Kasumi-1 (cell line): ENCODE measurements around the gene RFX8.
A peak's percentile ranks its signal among the peaks of the same experiment; 100 is the strongest.
"Not testable (repeated sequence)": the region's sequence is repeated elsewhere in the genome, so short reads cannot be mapped to it uniquely, and the experiment has no call there.

Source experiments
- DNase-seq, 2 experiments: peaks; one replicate each; lab custom pipeline; 2025; lab: John Stamatoyannopoulos, UW

Gene RFX8

DNA sequence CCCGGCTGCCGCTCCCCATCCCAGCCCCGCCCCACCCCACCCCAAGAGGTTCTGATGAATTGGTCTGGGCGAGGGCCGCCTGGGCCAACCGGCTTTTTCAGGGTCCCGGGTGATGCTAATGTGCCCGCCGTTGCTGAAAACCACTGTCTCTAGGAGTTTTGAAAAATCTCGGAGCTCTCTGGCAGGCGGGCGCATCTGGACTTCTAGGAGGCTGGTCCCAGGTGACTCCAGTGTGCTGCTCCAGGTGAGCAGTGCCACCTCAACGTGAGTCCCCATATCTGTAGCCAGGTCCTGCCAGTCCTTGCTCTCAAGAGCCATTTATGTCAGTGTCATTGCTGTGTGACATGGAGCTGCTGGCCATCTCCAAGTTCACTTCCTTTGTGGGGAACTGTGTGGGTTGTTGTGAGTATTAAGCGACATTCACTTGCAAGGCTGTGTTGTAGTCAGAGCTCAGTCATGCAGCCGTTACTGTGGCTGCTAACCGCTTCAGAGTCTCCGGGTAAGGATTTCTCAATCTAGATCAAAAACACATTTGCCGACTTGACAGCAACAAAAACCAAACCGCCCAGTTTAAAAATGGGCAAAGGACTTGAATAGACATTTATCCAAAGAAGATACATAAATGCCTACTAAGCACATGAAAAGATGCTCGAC lies at the start of gene RFX8:
Gene RFX8 (minus strand): TSS at position 382 of the 654 bp plus-strand sequence. CDS start 8,264 bp downstream, outside the sequence.
- DNase-seq = peak; percentile 89 to 92

DNA sequence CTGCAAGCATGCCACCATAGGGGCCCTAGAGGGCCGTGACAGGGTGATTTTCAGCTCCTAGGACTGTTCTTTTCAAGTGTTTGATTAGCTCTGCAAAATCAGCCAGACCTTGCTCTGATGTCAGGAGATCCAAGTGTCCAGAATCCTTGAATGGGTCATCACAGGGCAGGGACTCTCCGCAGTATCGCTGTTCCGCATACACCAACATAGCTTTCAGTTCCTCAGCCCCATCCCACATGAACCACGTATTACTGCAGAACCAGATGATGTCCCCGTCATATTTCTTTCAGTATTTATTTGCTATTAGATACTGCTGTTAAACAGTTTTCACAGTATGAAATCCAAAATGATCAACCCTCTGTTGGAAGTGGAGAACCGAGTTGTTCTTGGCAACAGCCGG lies 46.6 kb upstream of the RFX8 start:
- DNase-seq = no peak

DNA sequence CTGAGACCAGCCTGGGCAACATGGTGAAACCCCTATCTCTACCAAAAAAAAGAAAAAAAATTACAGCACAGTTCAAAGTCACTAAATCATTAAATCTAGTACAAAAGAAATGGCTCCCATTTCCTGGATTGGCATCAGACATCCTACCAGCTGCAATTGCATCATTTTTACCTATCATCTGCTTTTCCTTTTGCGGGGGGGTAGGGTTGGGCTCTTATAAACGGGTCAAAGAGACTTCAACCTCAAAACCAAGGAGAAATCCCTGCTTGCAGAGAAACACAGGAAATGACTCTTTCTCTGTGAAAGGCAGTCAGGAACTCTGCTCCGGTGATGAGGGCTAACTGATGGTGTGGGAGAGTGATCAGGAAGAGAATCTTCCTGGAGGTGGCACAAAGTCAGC lies 45.3 kb upstream of the RFX8 start:
- DNase-seq = peak; percentile 40 to 74

DNA sequence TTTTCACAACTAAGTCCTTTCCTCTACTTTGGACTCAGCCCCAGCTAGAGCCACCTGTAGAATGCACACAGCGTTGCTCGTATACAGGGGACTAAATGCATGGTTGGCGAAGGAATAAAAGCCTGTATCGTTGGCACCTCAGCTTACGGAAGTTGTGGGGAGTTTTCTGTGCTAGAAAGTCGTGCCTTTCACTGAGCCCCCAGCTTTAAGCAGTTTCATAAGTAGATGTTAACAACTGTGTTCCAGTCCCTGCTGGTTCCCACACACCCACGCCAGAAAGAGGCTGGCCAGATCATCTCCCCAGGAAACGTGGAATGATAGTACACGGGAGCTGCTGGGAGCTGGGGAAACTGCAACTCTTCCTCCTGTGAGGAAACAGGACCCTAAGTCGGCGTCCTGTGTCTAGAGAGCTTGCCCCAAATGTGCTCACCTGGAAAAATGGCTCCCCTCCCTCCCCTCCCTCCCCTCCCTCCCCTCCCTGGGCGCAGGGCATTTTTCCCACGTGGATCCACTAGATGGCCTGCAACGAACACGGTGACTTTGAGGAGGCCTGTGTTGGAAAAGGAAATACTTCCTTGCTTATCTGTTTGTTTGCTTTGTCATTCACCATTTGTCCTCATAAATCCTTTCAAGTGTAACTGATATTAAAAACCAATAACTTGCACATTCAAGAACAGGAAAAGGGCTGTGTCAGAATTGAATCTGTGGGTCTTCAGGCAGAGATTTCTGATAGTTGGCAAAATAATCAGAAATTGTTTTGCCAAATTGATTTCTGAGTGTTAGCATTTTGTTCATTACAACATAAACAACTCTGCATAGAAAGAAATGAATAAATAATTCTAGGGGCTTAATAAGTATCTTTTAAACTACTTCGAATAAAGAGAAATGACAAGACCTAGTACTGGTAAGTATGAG lies 43.9 kb upstream of the RFX8 start:
- peak in 1 of 2 experiments; percentile 18 for DNase-seq

DNA sequence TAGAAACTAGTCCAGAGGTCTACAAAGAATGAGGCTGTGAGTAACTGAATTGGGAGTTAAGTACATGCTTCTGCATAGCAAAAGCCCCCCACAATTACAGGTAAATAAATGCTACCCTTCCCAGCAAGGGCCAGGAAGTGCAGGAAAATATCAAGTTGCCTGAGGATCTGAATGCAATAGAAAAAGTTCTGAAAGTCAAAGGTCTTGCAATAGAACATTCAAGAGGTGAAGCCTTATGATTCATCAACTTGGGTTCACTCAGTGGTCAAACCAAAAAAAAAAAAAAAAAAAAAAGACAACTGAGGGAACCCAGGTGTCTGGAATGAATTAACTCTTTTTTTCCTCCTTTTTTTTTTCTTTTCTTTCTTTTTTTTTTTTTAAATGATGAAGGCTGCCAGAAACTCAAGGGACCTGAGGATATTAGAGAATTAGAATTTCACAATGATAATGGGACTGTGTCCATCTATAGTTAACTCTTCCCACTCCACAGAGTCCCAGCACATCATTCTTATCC lies 42.9 kb upstream of the RFX8 start:
- DNase-seq = no peak

DNA sequence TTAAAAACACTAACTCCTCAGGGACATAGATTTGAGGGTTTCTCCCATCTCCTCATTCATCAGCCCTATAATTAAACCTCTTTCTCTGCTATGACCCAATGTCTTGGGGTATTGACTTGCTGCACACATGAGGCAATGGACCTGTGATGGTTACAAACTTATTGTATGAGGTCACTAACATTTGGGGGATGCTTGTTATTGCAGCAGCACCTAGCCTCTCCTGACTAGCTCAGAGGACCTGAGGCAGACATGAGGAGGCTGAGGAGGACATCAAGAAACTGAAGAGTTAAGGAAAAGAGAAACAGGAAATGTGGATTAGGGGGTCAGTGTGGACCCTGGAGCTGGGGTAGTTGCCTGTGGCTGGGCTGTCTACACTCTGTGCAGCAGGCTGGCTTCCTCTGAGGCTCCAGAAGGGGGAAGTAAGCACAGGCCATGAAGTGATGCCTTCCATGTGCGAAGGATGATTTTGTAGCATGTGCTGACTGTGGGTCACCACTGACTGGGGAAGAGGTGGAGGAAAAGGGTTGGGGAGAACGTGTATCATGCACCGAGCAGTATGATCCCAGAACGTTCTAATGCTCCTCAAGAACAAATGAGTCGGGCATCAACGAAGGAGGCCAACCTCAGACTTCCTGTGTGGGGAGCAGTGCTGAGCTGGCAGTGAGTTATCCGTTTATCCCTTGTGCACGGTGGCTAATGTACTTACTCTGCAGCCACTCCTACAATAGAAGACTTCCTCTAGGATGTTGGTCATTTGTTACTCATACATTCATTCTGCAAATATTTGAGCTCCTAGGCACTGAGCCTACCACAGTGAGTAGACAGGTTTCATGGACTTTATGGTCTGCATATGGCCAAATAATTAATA lies 42.1 kb upstream of the RFX8 start:
- DNase-seq = peak; percentile 98 to 99

DNA sequence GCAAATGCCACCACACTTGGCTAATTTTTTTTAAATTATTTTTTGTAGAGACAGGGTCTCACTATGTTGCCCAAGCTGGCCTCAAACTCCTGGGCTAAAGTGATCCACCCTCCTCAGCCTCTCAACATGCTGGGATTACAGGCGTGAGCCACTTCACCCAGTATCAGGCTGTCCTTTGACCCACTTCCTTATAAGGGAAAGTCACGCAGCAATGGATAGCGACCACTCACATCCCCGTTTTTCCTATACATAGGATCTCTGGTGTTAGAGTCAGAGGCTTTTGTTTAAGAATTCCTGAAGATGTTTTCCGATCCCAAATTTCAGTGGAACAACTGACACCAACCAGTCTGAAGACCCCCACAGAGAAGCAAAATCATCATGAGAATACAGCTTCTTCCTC lies 41.4 kb upstream of the RFX8 start:
- no peak for DNase-seq

DNA sequence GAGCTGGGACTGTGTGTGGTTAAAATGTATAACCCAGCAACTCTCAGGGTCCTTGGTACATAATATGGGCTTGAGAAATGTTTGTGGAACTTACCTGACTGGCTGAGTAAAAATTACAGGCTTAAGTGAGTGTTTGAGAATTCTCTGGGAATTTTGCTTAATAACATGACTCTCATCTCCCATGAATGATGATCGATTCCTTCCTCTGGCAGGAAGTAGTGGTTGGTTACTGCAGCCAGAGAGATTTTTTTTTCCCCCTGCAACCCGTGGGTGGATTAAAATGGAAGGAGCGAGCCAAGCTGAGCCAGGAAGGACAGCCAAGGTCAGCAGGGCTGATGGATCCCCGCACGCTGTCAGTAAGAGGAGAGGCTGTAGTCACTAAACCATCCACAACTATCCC lies 40.6 kb upstream of the RFX8 start:
- DNase-seq = no peak

DNA sequence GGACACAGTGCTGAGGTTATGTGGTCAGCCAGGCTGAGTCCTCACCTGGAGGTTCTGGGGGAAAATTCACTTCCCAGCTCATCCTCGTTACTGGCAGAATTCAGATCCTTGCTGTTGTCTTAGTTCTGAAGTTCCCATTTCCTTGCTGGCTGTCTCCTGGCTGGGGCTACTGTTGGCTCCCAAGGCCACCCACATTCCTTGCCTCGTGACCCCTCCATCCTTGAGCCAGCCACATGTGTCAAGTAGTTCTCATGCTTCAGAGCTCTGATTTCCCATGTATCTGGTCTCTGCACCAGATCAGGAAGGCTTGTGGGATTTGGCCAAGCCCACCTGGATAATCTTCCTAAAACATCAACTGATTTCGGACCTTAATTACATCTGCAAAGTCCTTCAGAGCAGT lies 38.1 kb upstream of the RFX8 start:
- no peak for DNase-seq

DNA sequence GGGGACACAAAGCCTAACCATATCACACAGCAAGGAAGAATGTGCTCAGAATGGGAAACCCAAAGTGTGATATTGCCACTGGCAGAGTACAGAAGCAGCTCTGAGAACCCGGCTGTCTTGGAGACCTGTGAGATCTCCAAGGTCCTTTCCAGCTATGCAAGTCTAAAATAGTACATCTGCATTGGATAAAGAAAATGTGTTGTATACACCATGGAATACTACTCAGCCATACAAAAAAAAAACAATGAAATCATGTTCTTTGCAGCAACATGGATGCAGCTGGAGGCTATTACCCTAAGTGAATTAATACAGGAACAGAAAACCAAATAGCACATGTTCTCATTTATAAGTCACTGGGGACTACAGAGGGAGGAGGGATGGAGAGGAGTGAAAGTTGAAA lies 36.5 kb upstream of the RFX8 start:
- DNase-seq = no peak

DNA sequence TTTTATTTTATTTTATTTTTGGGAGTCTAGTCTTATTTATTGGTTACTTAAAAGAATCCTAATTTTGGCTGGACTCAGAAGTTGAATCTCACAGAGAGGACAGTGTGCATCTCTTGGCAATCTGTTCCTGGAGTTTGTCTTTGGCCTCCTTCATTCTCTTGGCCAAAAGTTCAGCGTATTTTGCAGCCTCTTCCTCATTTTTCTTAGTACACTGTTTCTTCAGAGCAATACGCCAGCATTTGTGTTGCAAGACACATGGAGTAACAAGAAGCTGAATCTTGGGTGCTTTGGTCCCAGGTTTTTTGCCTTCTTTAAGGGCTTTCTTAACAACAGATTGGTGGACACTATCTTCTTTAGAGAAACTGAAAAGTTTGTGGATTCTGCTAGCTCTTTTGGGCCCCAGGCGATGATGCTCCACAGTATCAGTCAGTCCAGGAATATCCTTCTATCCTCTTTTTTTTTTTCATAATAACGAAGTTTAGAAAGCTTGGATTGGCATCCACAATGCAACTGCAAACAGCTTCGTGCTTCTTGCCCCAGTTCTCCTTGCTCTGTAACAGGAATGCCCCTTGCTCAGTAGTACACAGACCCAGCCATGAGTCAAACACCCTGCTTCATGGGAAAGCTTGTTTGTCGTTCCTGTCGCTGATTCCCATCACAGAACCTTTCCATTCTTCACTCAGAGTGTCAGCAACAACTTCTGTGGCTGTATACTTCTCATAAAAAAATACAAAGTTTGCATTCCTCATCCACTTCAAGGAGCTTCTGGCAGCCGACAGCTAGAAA lies 34.8 kb upstream of the RFX8 start:
- peak; percentile 73 to 74 for DNase-seq

DNA sequence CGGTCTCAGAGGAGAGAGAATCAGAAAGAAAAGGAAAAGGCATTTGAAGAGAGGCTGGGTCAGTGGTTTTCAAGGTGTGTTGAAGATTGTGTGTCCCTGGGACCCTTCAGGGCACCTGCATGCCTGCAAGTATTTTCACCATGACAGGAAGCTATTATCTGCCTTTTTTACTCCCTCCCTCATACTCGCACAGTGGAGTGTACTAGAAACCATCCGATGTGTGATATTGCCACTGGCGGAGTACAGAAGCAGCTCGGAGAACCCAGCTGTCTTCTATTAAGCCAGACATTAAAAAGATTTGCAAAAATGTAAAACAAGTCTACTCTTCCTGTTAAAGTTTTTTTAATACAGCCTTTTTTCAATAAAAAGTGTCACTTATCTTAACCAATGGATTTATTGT lies 33.7 kb upstream of the RFX8 start:
- DNase-seq = no peak

DNA sequence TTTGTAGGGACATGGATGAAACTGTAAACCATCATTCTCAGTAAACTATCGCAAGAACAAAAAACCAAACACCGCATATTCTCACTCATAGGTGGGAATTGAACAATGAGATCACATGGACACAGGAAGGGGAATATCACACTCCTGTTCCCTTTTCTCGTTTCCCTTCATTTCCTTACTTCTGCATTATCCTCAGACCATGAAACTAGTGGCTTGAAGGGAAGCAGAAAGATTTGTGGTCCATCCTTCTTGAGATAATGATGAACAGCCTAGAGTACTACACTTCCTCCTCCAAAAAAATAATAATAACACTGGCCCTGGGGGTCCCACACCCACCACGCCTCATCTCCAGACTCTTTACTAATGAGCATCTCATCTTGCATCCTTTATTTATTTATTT lies 30.4 kb upstream of the RFX8 start:
- DNase-seq = not testable (repeated sequence)

DNA sequence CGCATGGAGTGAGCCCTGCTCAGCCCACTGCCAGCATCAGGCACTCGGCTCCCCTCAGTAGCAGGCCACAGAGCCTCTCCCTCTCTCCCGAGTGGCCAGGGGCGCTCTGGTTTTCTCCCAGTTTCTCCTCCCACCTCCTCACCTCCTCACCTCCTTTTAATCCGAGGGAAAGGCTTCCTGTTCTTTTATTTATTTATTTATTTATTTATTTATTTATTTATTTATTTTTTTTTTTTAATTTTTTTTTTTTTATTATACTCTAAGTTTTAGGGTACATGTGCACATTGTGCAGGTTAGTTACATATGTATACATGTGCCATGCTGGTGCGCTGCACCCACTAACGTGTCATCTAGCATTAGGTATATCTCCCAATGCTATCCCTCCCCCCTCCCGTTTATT lies 29.8 kb upstream of the RFX8 start:
- not testable (repeated sequence) for DNase-seq

DNA sequence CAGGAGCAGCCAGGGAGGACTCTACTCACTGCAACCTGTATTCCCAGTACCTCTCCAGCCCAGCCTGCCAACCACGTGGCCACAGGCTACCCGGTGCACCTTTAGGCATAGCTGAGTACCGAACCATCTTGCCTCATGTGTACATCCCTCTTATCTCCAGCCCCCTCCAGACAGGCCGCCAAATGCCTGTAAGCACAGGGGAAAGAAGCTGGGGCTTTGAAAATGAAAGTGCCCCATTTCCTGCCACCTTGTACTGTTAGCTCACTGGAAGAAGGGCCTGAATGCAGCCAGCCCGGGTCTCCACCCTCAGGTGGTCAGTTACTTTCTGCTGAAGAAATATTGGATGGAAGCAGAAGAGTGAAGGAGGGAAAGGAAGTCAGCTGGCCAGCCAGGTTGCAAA lies 27.2 kb upstream of the RFX8 start:
- no peak for DNase-seq

DNA sequence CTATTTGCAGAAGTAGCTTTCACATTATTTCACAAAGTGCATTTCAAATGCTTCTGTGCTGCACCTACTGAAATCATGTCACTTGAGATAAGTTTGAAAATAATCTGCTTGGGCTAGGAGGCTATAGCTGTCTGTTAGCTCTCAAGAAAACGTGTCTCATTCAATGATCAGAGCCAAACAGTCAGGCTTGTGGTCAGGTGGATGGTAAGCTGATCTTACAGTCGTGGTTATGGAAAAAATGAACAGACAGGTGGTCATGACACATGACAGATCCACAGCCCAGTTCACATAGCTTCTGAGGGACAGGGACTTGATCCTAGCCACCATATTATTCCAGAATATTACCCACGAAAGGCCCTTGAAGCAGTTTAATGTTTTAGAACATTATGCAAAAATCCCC lies 26.5 kb upstream of the RFX8 start:
- no peak for DNase-seq

DNA sequence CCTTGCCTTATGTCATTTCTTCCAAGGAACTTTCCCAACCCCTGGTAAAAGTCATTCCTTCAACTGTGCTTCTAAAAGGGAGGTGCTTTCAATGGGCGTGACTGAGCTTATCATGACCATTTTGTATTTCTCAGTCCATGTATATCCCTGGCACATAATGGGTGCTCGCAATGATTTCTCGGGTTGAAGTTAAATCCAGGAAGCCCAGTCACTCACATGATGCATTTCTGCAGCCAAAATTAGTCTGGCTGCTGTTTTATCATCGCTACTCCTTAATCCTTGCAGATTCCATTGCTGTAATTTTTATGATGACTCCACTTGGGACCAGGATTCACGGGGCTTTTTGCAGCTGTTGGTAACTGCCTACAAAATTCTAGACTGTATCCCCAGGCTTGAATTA lies 25.9 kb upstream of the RFX8 start:
- no peak for DNase-seq

DNA sequence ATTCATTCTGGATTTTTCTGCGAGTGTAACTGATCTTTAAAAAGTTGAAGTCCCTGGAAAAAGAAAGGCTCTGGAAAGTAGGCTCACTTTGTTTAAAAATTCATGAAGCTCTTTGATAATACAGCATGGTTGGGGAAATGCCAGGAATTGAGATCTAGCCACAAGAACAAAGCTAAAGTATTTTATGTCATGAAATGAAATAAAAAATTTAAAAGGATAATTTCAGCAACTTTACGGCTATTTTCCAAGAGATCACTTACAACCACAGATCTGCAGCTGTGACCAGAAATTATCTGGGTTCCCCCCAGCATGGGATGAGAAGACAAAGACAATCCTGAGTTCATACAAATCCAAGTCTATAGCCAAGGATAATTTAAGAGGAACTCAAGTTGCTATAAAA lies 25.3 kb upstream of the RFX8 start:
- DNase-seq = no peak

DNA sequence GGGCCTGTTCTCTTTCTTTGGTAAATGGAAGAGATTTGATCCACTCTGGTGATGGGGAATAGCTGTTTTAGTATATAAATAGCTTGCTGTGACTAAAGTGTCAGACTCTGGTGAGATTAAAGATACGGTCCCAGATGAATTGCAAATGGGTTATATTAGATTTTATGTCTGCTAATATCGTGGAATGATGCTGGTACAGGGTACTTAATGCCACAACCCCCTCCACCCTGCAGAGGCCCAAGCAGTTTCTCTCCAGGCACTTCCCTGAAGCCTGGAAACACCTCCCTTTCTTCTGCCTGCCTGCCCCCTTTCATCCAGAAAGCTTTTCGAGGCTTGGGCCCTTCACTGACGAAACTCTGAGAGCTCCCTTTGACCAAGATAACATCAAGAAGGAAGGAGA lies 21.4 kb upstream of the RFX8 start:
- no peak for DNase-seq

DNA sequence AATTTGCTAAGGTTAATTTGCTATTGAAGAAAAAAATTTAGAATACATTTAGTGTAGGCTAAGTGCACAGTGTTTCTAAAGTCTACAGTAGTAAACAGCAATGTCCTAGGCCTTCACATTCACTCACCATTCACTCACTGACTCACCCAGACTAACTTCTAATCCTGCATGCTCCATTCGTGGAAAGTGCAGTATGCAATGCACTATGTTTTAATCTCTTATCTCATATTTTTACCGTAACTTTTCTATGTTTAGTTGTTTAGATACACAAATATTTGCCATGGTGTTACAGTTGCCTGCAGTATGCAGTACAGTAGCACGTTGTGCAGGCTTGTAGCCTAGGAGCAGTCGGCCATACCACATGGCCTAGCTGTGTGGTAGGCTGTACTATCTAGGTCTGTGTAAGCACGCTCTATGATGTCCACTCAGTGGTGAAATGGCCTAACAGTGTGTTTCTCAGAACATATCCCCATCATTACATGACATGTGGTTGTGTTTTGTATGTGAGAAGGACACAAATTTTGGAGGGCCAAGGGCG lies 18.1 kb upstream of the RFX8 start:
- no peak for DNase-seq

DNA sequence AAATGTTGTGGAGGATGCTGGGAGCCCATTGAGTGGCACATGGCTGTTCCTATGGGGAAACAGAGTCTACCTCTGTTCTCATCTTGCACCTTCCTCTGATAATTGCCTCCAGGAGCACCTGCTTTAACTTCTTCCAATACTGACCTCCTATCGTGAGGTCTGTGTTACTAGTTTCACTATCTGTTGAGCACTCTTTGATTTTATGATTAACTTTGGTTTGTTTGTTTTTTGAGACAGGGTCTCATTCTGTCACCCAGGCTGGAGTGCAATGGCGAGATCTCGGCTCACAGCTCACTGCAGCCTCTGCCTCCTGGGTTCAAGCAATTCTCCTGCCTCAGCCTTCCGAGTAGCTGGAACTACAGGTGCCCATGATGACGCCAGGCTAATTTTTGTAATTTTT lies 12.1 kb upstream of the RFX8 start:
- DNase-seq = no peak
